ENCODE results near the gene TNFSF10.

- no peak for TF ChIP-seq EZH2 (IDR thresholded peaks at IDR 0.05; ENCODE audit: insufficient read depth, poor library complexity, severe bottlenecking)
- TF ChIP-seq EZH2phosphoT487 (IDR thresholded peaks at IDR 0.05; ENCODE audit: insufficient read depth, low read depth): no peak
These were observed 36.8 kb upstream of the TNFSF10 start for GRCh38 chr3:172560026-172560425.

Measured in GM23248 (cell line).